Measurements from ENCODE around the gene MYO5A.

The MYO5A gene

DNA sequence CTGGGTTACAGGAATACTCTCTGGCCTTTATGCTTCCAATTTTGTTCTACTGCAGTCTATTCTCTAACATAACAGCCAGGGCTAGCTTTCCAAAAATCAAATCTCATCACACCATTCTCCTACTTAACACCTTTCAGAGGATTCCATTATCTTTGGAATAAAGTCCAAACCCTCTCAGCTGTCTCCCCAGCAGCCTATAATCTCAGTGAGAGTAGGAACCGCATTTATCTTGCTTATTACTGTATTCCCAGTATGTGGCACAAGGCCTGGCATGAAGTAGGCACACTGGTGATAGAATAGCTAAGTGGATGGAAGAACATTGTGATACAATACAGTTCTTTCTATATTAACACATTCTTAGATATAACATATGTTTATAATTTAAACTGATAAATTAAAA is 184.1 kb downstream of the MYO5A start:
- no peaks in the 10 kb centered on the region for H3K9me3 ChIP-seq (ENCODE audit: control insufficient read depth, low read length)
- no peaks in the 10 kb centered on the region for H3K36me3 ChIP-seq (ENCODE audit: control insufficient read depth, insufficient read depth, low read length)
- H3K4me1 ChIP-seq, result no peaks in the 10 kb centered on the region
- TF ChIP-seq, protein P1, sequence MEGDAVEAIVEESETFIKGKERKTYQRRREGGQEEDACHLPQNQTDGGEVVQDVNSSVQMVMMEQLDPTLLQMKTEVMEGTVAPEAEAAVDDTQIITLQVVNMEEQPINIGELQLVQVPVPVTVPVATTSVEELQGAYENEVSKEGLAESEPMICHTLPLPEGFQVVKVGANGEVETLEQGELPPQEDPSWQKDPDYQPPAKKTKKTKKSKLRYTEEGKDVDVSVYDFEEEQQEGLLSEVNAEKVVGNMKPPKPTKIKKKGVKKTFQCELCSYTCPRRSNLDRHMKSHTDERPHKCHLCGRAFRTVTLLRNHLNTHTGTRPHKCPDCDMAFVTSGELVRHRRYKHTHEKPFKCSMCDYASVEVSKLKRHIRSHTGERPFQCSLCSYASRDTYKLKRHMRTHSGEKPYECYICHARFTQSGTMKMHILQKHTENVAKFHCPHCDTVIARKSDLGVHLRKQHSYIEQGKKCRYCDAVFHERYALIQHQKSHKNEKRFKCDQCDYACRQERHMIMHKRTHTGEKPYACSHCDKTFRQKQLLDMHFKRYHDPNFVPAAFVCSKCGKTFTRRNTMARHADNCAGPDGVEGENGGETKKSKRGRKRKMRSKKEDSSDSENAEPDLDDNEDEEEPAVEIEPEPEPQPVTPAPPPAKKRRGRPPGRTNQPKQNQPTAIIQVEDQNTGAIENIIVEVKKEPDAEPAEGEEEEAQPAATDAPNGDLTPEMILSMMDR (IDR thresholded peaks at IDR 0.05), result no peak
- H3K9ac ChIP-seq, result no peak overlapping the region
- H3K27ac ChIP-seq, result no peak overlapping the region
- H3K27me3 ChIP-seq (ENCODE audit: control insufficient read depth, insufficient read depth, low read length), result no peaks in the 10 kb centered on the region
- no peak overlapping the region for H3K4me3 ChIP-seq (ENCODE audit: low read depth, low read length)
- H3K4me2 ChIP-seq (ENCODE audit: low read length), result no peak overlapping the region
- no peaks in the 10 kb centered on the region for H3K79me2 ChIP-seq
- no peak overlapping the region for H2AFZ ChIP-seq

DNA sequence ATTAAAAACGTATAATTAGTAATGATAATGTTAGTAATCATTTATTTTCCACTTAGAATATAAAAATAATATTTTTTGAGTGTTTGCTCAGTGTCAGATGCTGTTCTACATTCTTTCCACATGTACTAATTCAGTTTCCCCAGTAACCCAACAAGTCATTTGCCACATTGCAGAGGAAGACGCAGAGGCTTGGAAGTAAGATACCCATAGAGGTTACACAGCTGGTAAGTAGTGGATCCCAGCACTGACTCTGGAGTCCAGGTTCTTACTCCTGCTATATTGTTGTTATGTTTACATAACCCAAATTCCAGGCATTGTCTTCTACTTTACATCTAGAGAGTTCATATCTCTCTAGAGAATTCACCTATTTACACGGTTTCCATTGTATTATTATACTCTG is 184.8 kb downstream of the MYO5A start:
- H3K27ac ChIP-seq, result no peak overlapping the region
- H3K4me3 ChIP-seq (ENCODE audit: low read depth, low read length), result no peak overlapping the region
- no peaks in the 10 kb centered on the region for H3K4me1 ChIP-seq
- TF ChIP-seq, protein P1 (IDR thresholded peaks at IDR 0.05), result no peak
- no peaks in the 10 kb centered on the region for H3K36me3 ChIP-seq (ENCODE audit: control insufficient read depth, insufficient read depth, low read length)
- no peaks in the 10 kb centered on the region for H3K27me3 ChIP-seq (ENCODE audit: control insufficient read depth, insufficient read depth, low read length)
- H2AFZ ChIP-seq, result no peak overlapping the region
- no peak overlapping the region for H3K4me2 ChIP-seq (ENCODE audit: low read length)
- no peaks in the 10 kb centered on the region for H3K79me2 ChIP-seq
- H3K9me3 ChIP-seq (ENCODE audit: control insufficient read depth, low read length), result no peaks in the 10 kb centered on the region
- H3K9ac ChIP-seq, result no peak overlapping the region

DNA sequence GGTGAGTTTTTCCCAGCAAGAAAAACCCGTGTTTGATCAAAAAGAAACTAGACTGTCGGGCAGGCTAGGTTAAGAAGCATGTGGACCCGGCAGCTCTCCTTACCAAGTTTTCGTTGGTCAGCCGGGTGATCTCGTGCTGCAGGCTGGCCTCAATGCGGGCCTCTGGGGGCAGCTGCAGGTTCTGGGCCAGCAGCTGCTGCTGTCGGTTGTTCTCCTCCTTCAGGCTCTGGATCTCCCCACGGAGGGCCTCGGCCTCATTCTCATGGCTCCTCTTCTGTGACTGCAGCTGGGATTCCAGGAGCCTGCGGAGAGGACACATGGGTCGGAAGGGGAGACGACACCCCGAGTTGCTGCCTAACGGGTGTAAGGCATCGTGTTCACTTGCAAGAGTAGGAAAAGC is 188.6 kb downstream of the MYO5A start:
- no peak overlapping the region for H3K9ac ChIP-seq
- TF ChIP-seq, protein P1 (IDR thresholded peaks at IDR 0.05), result no peak
- H3K27ac ChIP-seq, result no peak overlapping the region

DNA sequence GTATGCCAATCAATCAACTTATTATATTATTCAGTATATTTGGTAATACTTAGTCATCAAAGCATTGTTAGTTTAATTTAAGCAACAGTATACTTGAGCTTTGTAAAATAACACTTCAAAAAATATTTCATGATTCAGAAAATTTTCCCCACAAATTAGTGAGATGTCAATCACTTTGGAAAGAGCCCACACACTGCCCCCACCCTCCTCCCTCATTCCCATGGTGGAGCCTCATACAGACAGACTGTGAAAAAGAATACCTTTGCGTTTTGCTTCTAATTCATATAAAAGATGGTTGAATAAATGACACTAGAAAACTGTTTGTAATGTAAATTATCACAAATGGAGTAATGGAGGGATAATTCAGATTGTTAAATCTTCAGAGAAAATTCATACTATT is 189.8 kb downstream of the MYO5A start:
- no peaks in the 10 kb centered on the region for H3K9me3 ChIP-seq (ENCODE audit: control insufficient read depth, low read length)
- peaks cover 2% of the 10 kb centered on the region for H3K4me1 ChIP-seq
- no peak overlapping the region for H3K4me3 ChIP-seq (ENCODE audit: low read depth, low read length)
- no peak overlapping the region for H3K27ac ChIP-seq
- no peak overlapping the region for H3K4me2 ChIP-seq (ENCODE audit: low read length)
- H3K27me3 ChIP-seq (ENCODE audit: control insufficient read depth, insufficient read depth, low read length), result no peaks in the 10 kb centered on the region
- no peak overlapping the region for H3K9ac ChIP-seq
- H2AFZ ChIP-seq, result no peak overlapping the region
- H3K79me2 ChIP-seq, result no peaks in the 10 kb centered on the region
- TF ChIP-seq, protein P1 (IDR thresholded peaks at IDR 0.05), result no peak
- H3K36me3 ChIP-seq (ENCODE audit: control insufficient read depth, insufficient read depth, low read length), result no peaks in the 10 kb centered on the region

More for the DNA sequence above, 188.6 kb downstream of the MYO5A start:
- Histone ChIP-seq H3K4me1 (peaks cover 2% of the 10 kb centered on the region), H3K36me3 (ENCODE audit: control insufficient read depth, insufficient read depth, low read length) (no peaks in the 10 kb centered on the region), H3K27me3 (ENCODE audit: control insufficient read depth, insufficient read depth, low read length) (no peaks in the 10 kb centered on the region), H3K79me2 (no peaks in the 10 kb centered on the region), H3K9me3 (ENCODE audit: control insufficient read depth, low read length) (no peaks in the 10 kb centered on the region), H3K4me2 (ENCODE audit: low read length) (no peak overlapping the region), H2AFZ (no peak overlapping the region), H3K4me3 (ENCODE audit: low read depth, low read length) (no peak overlapping the region)

DNA sequence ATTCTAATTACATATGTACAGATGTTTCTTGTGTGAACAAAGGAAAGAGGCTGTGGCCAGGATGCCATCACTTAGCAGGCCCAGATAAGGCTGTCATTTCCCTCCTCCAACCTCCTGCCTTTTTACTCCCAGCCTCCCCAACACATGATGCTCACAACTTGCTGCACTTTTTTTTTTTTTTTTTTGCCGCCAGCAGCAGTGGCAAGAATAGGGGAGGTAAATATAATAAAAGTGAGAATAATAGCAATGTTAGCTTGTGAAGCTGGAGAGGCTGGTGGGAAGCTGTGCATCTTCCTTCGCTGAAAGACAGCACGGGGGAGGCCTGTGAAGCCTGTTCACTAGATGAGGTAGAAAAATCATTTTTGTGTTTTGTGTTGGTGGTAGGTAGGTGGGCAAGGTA is 190.6 kb downstream of the MYO5A start:
- Histone ChIP-seq H3K79me2 (no peaks in the 10 kb centered on the region), H3K9ac (no peak overlapping the region), H3K4me2 (ENCODE audit: low read length) (no peak overlapping the region), H3K9me3 (ENCODE audit: control insufficient read depth, low read length) (no peaks in the 10 kb centered on the region), H3K27me3 (ENCODE audit: control insufficient read depth, insufficient read depth, low read length) (no peaks in the 10 kb centered on the region), H3K4me3 (ENCODE audit: low read depth, low read length) (no peak overlapping the region), H3K4me1 (peaks cover 2% of the 10 kb centered on the region), H2AFZ (no peak overlapping the region), H3K27ac (no peak overlapping the region), H3K36me3 (ENCODE audit: control insufficient read depth, insufficient read depth, low read length) (no peaks in the 10 kb centered on the region)
- TF ChIP-seq, protein P1 (IDR thresholded peaks at IDR 0.05), result no peak

Data from parathyroid adenoma (tissue), 2 donors.